NK-92 (cell line): ENCODE measurements around the gene MAPKAPK3.

Source experiments
- DNase-seq: peaks from one replicate; lab custom pipeline; 2025; ENCODE audit not compliant: unreplicated experiment; lab: John Stamatoyannopoulos, UW

MAPKAPK3 gene

DNA sequence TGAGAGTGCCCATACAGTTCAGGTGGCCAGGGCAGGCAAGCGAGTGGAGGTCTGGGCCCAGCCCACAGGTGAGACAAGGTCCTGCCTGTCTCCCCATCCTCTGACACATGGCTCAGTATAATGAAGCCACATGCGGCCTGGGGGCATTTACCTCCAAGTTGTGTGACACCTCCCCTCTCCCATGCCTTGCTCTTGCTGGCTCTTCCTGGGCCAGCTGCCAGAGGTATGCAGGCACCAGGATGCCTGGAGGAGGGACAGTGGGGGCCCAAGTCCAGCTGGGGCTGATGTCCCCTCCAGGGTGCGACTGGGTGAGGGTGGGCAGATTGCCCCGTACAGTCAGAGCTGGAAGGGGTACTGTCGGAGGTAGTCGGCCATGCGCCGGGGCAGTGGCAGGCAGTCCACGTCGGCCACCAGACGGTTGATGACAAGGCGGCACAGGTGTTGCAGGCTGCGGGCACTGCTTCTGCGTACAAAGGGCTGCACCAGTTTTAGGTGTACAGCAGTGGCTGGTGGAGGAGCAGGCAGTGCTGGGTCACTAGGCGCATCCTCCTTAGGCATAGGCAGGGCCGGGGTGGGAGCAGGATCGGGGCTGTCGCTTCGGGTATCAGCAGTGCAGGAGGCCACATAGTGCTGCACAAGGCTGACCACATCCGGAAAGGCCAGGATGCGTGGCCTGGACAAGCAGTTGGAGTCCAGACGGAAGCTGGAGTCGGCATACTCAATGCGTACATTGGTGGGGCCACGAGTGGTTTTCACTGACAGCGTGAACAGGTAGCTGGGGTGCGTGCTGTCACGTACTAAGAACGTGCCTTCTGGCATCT is 9.5 kb upstream of the MAPKAPK3 start:
- DNase-seq: no peak

DNA sequence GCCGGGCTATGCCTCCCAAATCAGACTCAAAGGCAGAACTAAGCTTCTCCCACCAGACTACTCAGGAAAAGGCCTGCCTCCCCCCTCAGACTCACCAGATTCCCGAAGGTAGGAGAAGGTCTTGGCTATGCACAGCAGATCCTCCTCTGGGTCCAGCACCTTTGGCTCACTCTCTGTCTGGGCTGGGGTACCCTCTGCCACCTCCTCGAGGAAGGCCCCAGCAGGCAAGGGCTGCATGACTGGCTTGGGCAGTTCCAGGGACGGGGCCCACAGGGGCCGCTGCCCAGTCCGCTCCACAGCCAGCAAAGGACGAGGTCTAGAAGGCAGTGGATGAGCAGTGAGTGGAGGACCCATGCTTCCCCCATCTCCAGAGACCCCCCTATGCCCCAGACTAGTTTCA is 8.7 kb upstream of the MAPKAPK3 start:
- no peak for DNase-seq

GRCh38 chr3:50609071-50609762 is 7.7 kb upstream of the MAPKAPK3 start:
- DNase-seq: no peak

- DNase-seq: no peak
Observed at GRCh38 chr3:50609763-50610085, 7.2 kb upstream of the MAPKAPK3 start.

- DNase-seq: no peak
Observed at GRCh38 chr3:50610181-50610971, 6.6 kb upstream of the MAPKAPK3 start.

DNA sequence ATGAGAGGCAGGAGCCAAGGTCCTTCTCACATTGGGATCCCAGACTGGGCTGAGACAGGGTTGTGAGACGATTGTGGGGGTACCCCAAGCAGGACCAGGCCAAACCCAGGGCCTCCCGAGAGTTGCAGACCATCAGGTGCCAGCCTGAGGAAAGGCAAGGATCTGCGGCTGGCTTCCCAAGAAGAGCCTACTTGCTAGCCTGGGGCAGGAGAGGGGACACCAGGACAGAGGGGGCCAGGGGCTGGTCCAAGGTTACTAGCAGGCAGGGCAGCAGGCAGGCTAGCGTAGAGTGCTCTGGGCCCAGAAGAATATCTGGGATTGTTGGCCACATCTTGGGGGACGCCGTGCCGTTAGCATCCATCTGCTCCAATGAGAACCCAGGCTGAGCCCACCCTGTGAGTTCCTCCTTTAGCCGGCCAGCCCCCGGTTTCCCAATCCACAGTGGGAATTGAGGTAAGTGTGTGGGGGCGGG is 5.9 kb upstream of the MAPKAPK3 start:
- DNase-seq: no peak

DNA sequence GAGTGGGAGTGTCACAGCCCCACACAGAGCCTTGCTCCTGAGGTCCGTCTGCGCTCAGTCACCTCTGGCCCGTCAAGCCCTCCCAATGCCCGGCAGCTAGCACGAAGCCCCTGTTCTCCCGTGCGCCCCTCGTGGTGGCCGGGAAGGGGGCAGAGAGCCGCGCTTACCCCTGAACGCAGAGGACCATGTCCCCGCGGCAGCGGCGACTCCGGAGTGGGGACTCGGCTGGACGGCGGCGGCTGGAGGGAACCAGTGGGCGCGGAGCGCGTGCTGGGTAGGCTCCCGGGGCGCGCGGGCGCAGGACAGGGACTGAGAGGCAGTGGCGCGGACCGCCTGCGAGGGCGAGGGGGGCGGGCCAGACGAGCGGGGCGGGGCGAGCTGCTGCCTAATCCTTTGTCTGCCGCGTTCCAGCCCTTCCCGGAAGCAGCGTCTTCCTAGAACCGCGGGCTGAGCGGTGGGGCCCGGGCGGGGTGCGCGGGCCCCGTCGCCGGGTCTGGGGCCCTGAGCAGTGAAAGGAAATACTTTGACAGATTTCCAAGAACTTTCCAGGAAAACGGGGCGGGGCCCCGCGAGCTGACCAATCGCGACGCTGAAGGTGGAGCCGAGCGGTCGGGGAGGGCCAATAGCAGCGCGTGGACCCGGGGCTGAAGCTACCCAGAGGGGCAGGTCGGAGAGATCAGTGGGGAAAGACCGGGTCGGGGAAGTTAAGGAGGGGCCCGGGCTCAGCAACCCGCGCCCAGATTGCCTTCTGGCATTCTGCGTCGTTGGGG is 5.3 kb upstream of the MAPKAPK3 start, which contains the start of gene CISH:
CISH (minus strand) TSS at position 311 of the 770 bp plus-strand sequence; CDS start at position 187, 124 bp downstream.
- peak; percentile 81 for DNase-seq

GRCh38 chr3:50612234-50612882 is 4.6 kb upstream of the MAPKAPK3 start:
- DNase-seq: no peak

GRCh38 chr3:50612970-50613846 is 3.7 kb upstream of the MAPKAPK3 start:
- DNase-seq: no peak

DNA sequence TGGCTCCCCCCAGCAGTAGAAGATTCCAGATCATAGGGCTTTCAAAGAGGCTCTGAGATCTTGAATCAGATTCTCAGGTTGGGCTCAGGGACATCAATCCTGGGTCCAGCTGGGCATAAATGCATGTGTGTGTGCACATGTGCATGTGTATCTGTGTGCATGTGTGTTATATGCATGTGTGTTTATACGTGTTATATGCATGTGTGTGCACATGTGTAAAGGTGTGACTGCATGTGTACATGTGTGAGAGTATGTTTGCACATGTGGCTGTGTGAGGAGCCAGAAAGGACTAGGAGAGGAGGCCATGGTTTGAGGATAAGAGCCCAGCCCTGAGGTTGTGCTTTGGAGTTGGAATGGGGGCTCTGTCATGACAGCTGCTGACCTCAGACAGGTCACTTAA is 1.8 kb upstream of the MAPKAPK3 start:
- DNase-seq: no peak

DNA sequence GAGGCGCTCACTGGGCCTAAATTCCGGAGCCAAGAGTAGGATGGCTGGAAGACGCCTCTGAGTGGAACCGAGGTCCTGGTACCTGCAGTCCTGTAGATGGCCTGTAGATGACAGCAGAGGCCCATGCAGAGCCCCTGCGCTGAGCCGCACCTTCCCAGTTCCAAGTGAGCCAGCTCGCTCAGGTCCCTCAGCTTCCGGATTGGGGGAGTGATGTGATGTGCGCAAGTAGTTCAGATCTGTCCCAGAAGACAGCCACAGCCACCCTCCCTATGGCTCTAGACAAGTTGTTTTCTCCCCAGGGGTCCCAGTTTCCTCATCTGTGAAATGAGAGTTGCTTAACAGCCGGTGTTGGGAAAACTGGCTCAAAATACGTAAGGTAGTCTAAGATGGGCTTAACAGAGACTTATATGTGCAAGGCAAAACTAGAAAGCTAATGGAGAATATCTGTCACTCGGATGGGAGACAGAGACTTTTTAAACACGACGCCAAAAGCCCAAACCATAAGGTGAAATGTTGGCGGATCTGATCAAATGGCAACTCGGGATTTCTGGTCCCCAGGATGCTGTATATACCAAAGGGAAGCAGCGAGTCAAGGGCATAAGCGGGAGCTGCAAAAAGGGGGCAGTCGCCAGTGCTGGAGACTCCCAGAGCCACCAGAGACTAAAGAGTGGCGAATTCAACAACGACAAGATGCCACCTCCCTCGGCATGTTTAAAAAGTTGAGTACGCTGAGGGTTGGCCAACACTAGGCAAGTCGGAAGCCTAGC is 765 bp upstream of the MAPKAPK3 start:
- peak; percentile 3 for DNase-seq

DNA sequence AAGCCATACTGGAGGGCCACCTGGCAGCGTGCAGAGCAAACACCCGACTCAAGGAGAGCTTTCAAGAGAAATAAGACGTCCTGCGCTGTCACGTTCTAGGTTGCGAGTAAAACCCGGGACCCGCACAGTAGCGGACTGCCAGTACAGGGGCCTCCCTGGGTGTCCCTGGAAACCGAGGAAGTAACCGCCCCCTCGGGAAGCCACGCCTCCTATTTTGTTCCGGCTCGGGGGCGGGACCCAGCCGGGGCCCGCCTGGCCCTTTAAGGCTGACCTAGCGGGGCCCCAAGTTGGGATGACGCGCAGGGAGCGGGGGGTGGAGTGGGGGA is 218 bp upstream of the MAPKAPK3 start:
- DNase-seq: peak; percentile 62

DNA sequence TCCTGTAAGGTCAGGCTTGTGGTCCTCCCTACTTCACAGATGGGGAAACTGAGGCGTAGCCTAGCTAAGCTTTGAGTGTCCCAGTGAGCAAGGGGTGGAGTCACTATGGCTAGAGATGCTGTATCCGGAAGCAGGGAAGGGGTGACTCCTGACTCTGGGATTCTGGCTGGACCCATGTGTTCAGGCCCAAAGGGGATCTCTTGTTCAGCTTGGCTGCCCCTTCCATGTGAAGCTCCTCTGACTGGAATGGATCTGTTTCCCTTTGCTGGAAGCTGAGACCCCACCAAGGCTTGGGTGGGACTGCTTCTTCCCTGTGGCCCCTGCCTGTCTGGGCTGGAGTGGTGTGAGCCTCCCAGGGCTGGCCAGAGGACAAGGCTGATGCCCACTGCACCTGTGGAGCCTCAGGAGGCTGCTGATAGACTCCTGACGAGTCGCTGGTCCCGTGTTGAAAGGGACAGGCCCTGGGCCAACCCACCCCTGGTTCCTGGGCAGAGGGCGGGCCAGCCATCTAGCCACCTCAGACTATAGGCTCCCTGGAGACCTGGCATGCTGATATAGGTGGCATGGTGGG is 1.0 kb downstream of the MAPKAPK3 start:
- DNase-seq: no peak

DNA sequence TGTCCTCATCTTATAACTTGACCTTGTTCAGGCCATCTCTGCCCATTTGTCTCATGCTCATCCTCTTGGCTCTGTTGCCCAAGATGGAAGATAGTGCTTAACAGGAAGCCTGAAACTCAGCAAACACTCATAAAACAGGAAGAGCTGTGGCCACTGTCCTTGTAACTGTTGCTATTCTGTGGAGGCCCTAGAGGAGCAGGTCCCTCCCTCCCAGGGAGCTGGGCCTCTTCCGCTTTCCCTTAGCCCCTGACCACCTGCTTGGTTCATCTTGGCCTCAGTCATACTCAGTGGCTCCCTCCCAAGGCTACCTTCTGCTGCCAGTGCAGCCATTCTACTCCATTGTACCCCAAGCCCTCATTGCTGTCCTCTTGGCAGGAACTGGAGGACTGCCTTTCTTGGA is 3.5 kb downstream of the MAPKAPK3 start:
- DNase-seq: no peak

- no peak for DNase-seq
Observed at GRCh38 chr3:50620820-50621219, 3.9 kb downstream of the MAPKAPK3 start.

DNA sequence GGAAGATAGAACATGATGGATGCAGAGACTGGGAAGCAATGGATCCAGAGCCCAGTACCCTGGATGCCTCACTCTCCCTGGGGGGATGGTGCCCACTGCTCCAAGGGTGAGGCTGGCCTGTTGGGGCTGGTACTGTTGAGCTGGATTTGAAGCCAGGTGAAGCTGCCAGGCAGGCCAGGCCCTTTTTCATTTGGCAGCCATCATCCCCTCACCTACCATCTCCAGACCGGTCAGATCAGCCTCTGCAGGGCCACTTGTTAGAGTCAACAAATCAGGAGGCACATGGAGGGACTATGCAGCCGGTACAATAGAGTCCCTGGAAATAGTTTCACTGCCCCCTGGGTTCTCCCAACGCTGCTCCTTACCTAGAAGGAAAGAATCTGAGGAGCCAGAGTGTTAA is 5.9 kb downstream of the MAPKAPK3 start:
- no peak for DNase-seq

GRCh38 chr3:50623840-50624474 is 7.0 kb downstream of the MAPKAPK3 start:
- no peak for DNase-seq

GRCh38 chr3:50624634-50625033 is 7.7 kb downstream of the MAPKAPK3 start:
- no peak for DNase-seq
